HepG2 (cell line): ENCODE data around the gene ARHGAP10. TPM values are rescaled to one million over a fixed set of nuclear protein-coding genes. Genes with fewer than 3 reads are reported as not detected.

Experiments
- ATAC-seq: fragments of 200-7000 bp; cut with Tn5 transposase; 3 replicates; pipeline ENCODE4 v1.9.1; 2020; ENCODE audit warnings: mild to moderate bottlenecking, moderate library complexity
- BruUV-seq: library from RNA; stranded (reverse); fragments of 400-500 nt; replicated peaks from 2 replicates; lab custom pipeline; 2021; lab: Mats Ljungman, UMichigan
- CTCF ChIA-PET: fragments of 300-600 bp; formaldehyde crosslinking; extraction: SDS; loops from one replicate; lab custom pipeline; 2021; ENCODE audit warnings: low total read pairs, inconsistent platforms, low intra/inter-chr PET ratio; lab: Yijun Ruan, JAX
- POLR2A ChIA-PET: fragments of 350-600 bp; sonication (Branson Sonifier 250); formaldehyde crosslinking; loops from one replicate; lab custom pipeline; 2020; ENCODE audit warnings: antibody characterized with exemption, inconsistent platforms; lab: Yijun Ruan, JAX
- DNase-seq: peaks from one replicate; pipeline ENCODE4 v3.0.0-alpha.2; 2015; ENCODE audit warnings: low spot score
- FAIRE-seq: peaks from 3 replicates; lab custom pipeline; 2011; peaks lifted over from hg19 to GRCh38; lab: Jason Lieb, UNC
- H2AFZ ChIP-seq: one replicate; pipeline ENCODE4 v1.6.1; 2011; ENCODE audit warnings: low read length, inconsistent platforms
- H3K27ac ChIP-seq: fragments of 300-600 bp; 3 replicates; pipeline ENCODE4 v1.8.0; 2011; ENCODE audit warnings: mixed run types, mild to moderate bottlenecking, mixed read lengths, low read length, inconsistent platforms; ENCODE audit not compliant: insufficient read depth; ENCODE audit errors: extremely low read length
- H3K27me3 ChIP-seq, 2 experiments: fragments of 200-600 bp in 1 of 2; 2 replicates in 1 of 2; 3 replicates in 1 of 2; pipeline versions ENCODE4 v1.6.0 to v1.8.0; 2011; ENCODE audit warnings: low read length in 2 of 2, mild to moderate bottlenecking in 2 of 2, moderate library complexity in 2 of 2, inconsistent platforms in 1 of 2; ENCODE audit not compliant: insufficient read depth in 2 of 2, control insufficient read depth in 1 of 2
- H3K36me3 ChIP-seq, 2 experiments: fragments of 200-600 bp in 1 of 2; replicated peaks in 1 of 2; 2 replicates in 1 of 2; 3 replicates in 1 of 2; pipeline versions ENCODE4 v1.5.1 to v1.8.0; 2011; ENCODE audit warnings: low read length in 2 of 2, inconsistent platforms in 1 of 2; ENCODE audit not compliant: insufficient read depth in 2 of 2, control insufficient read depth in 1 of 2
- H3K4me1 ChIP-seq: 2 replicates; pipeline ENCODE4 v1.5.1; 2012; ENCODE audit warnings: low read length, inconsistent platforms; ENCODE audit not compliant: insufficient read depth
- H3K4me2 ChIP-seq: 2 replicates; pipeline ENCODE4 v1.6.0; 2011; ENCODE audit warnings: low read depth, low read length, inconsistent platforms
- H3K4me3 ChIP-seq, 3 experiments: fragments of 200-600 bp in 1 of 3; sonication (generic), shearing (Covaris generic) in 1 of 3; replicated peaks in 1 of 3; 2 replicates each; pipeline ENCODE4 v1.5.1; 2011 to 2016; ENCODE audit warnings: low read length in 3 of 3, inconsistent platforms in 2 of 3, low read depth in 2 of 3, mild to moderate bottlenecking in 2 of 3, control low read depth in 1 of 3, mixed read lengths in 1 of 3; ENCODE audit not compliant: insufficient read depth in 1 of 3
- H3K79me2 ChIP-seq: one replicate; pipeline ENCODE4 v1.6.1; 2011; ENCODE audit warnings: low read length, inconsistent platforms; ENCODE audit not compliant: insufficient read depth
- H3K9ac ChIP-seq: 2 replicates; pipeline ENCODE4 v1.6.0; 2011; ENCODE audit warnings: mild to moderate bottlenecking, low read depth, low read length, inconsistent platforms; ENCODE audit not compliant: insufficient read depth
- H3K9me3 ChIP-seq: 2 replicates; pipeline ENCODE4 v1.5.1; 2012; ENCODE audit warnings: mild to moderate bottlenecking, low read length
- H4K20me1 ChIP-seq: 2 replicates; pipeline ENCODE4 v1.6.0; 2011; ENCODE audit warnings: inconsistent platforms, mild to moderate bottlenecking, low read length, moderate library complexity; ENCODE audit not compliant: insufficient read depth
- ATF1 ChIP-seq: IDR thresholded peaks from 2 replicates; pipeline ENCODE4 v1.6.1; 2016; ENCODE audit warnings: mild to moderate bottlenecking, control low read depth
- FUBP1 ChIP-seq: sonication (generic); formaldehyde crosslinking; IDR thresholded peaks from 2 replicates; pipeline ENCODE4 v1.5.1; 2020; ENCODE audit warnings: missing genetic modification reagents, mild to moderate bottlenecking, borderline replicate concordance
- HOXA3 ChIP-seq: sonication (generic); formaldehyde crosslinking; IDR thresholded peaks from 2 replicates; pipeline ENCODE4 v1.5.0; 2020; ENCODE audit warnings: missing genetic modification reagents
- KLF6 ChIP-seq: IDR thresholded peaks from 2 replicates; pipeline ENCODE4 v1.8.0; 2016; ENCODE audit warnings: missing biosample characterization, missing genetic modification reagents
- MAFK ChIP-seq, 2 experiments: IDR thresholded peaks in 1 of 2; conservative IDR thresholded peaks in 1 of 2; 2 replicates each; pipeline ENCODE4 v1.6.1; 2011; ENCODE audit warnings: improper control_type of control experiment in 2 of 2, low read length in 2 of 2
- NCOA5 ChIP-seq: sonication (generic); formaldehyde crosslinking; IDR thresholded peaks from 2 replicates; pipeline ENCODE4 v1.4.0; 2020; ENCODE audit warnings: missing genetic modification reagents
- NR2C2 ChIP-seq: sonication (generic); formaldehyde crosslinking; IDR thresholded peaks from 2 replicates; pipeline ENCODE4 v1.4.0; 2020; ENCODE audit warnings: missing genetic modification reagents, mild to moderate bottlenecking, moderate library complexity, borderline replicate concordance
- PRMT3 ChIP-seq: sonication (generic); formaldehyde crosslinking; IDR thresholded peaks from 2 replicates; pipeline ENCODE4 v1.8.1; 2022; ENCODE audit warnings: low read depth, mild to moderate bottlenecking, moderate library complexity, missing genetic modification reagents, borderline replicate concordance
- PTBP1 ChIP-seq: fragments of 200-400 bp; formaldehyde crosslinking; IDR thresholded peaks from 2 replicates; pipeline ENCODE4 v1.6.1; 2018; ENCODE audit warnings: low read length, low read depth; ENCODE audit not compliant: poor library complexity, severe bottlenecking
- ZBTB39 ChIP-seq: sonication (generic); formaldehyde crosslinking; IDR thresholded peaks from 2 replicates; pipeline ENCODE4 v1.5.0; 2020; ENCODE audit warnings: missing genetic modification reagents
- ZC3H4 ChIP-seq: sonication (generic); formaldehyde crosslinking; IDR thresholded peaks from 2 replicates; pipeline ENCODE4 v1.4.0; 2020; ENCODE audit warnings: missing genetic modification reagents, borderline replicate concordance
- ZNF530 ChIP-seq: sonication (generic); formaldehyde crosslinking; IDR thresholded peaks from 2 replicates; pipeline ENCODE4 v1.5.0; 2020; ENCODE audit warnings: low read depth, mild to moderate bottlenecking, missing genetic modification reagents
- ZNF660 ChIP-seq: sonication (generic); formaldehyde crosslinking; IDR thresholded peaks from 2 replicates; pipeline ENCODE4 v1.5.1; 2020; ENCODE audit warnings: mild to moderate bottlenecking, low read depth, missing genetic modification reagents, borderline replicate concordance
- ZNF678 ChIP-seq: sonication (generic); formaldehyde crosslinking; IDR thresholded peaks from 2 replicates; pipeline ENCODE4 v1.4.0; 2020; ENCODE audit warnings: mild to moderate bottlenecking, missing genetic modification reagents
- ZNF775 ChIP-seq: sonication (generic); formaldehyde crosslinking; IDR thresholded peaks from 2 replicates; pipeline ENCODE4 v1.4.0; 2020; ENCODE audit warnings: missing genetic modification reagents, mild to moderate bottlenecking, moderate library complexity, borderline replicate concordance
- WGBS: methylation state at CpG from one replicate; pipeline ENCODE4 v1.1.6; 2017; ENCODE audit warnings: low lambda C conversion rate; 5-methylcytosine and 5-hydroxymethylcytosine counted together
- in situ Hi-C: cut with HindIII; loops from 2 replicates; pipeline ENCODE4 v1.10.0; 2017; ENCODE audit warnings: low pct_unique_long_range_greater_than_20kb; ENCODE audit not compliant: extremely low pct_ligation_motif_present
- intact Hi-C: fragments of 100-400 bp; cut with micrococcal nuclease; formaldehyde crosslinking; loops from one replicate; pipeline ENCODE4 v1.10.0; 2022; ENCODE audit not compliant: unreplicated experiment
- polyA plus RNA-seq, 8 experiments: library from polyadenylated mRNA; depleted of rRNA in 3 of 8; stranded (reverse) in 7 of 8; unstranded in 1 of 8; fragments of >200 nt; fragmentation: Illumina TruSeq in 4 of 8; extraction: Trizol in 4 of 8; gene quantifications; 2 replicates each; pipeline versions ENCODE4 v1.2.1 to v1.2.3, GENCODE V29; 2011 to 2016; ENCODE audit warnings: low read depth in 4 of 8, missing spikeins in 1 of 8, mixed read lengths in 1 of 8; ENCODE audit not compliant: insufficient read depth in 1 of 8
- total RNA-seq, 5 experiments: library from RNA; depleted of rRNA; stranded (reverse); fragments of >200 nt; fragmentation: Illumina TruSeq; extraction: Trizol; gene quantifications; 2 replicates each; pipeline ENCODE4 v1.2.3, GENCODE V29; 2016; ENCODE audit warnings: low read depth in 1 of 5
- TF ChIP-seq, protein P1 (sequence below): IDR thresholded peaks from 2 replicates; pipeline ENCODE4 v1.6.1; 2016; ENCODE audit warnings: low read depth, control low read depth
- TF ChIP-seq, protein P2 (sequence below): sonication (generic); formaldehyde crosslinking; IDR thresholded peaks from 2 replicates; pipeline ENCODE4 v1.5.0; 2020; ENCODE audit warnings: missing genetic modification reagents
- TF ChIP-seq, protein P3 (sequence below): sonication (generic); formaldehyde crosslinking; IDR thresholded peaks from 2 replicates; pipeline ENCODE4 v1.4.0; 2020; ENCODE audit warnings: missing genetic modification reagents

ARHGAP10 gene
- total and polyA plus RNA-seq, 2 of the 13 experiments (the other 11 are each of a cell fraction or from before 2014, with no cell fraction given): 0.45 to 1.6 TPM

DNA sequence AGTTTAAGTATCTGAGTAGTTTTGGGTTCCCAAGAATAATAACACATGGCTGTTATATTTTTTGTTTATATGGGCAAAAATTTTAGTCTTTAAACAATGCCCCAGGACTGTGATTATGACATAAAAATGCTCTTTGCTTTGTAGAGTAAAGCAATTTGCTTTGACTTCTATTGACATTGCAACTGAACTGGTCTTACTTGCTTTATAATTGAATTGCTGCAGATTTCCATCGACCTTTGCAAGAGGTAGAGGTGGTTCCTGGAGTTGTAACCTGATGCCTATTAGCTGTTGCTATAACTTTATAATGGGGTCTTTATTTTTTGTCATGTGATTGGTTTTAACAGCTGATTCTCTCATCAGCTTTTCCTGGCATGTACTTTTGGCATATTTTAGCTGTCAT is 302.9 kb downstream of the ARHGAP10 start:
- CTCF ChIA-PET: no interaction called here
- in situ Hi-C loops: no loop called here
- H3K4me1 ChIP-seq: no peaks in the 10 kb centered on the region
- H3K27ac ChIP-seq: no peak overlapping the region
- no peaks in the 10 kb centered on the region for H3K36me3 ChIP-seq
- H3K4me2 ChIP-seq: no peak overlapping the region
- DNase-seq (no peak), ATAC-seq (no peak), FAIRE-seq (no peak)
- no TSS peak for BruUV-seq
- no peaks in the 10 kb centered on the region for H4K20me1 ChIP-seq
- H3K27me3 ChIP-seq: no peaks in the 10 kb centered on the region
- 4% methylated on average over 1 of the region's 1 CpG for WGBS
- no peak for TF ChIP-seq NR2C2 (CRISPR knock-in tag)
- no peak for TF ChIP-seq ATF1
- TF ChIP-seq, protein P1, sequence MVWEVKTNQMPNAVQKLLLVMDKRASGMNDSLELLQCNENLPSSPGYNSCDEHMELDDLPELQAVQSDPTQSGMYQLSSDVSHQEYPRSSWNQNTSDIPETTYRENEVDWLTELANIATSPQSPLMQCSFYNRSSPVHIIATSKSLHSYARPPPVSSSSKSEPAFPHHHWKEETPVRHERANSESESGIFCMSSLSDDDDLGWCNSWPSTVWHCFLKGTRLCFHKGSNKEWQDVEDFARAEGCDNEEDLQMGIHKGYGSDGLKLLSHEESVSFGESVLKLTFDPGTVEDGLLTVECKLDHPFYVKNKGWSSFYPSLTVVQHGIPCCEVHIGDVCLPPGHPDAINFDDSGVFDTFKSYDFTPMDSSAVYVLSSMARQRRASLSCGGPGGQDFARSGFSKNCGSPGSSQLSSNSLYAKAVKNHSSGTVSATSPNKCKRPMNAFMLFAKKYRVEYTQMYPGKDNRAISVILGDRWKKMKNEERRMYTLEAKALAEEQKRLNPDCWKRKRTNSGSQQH (CRISPR knock-in tag): no peak
- TF ChIP-seq, protein P2, sequence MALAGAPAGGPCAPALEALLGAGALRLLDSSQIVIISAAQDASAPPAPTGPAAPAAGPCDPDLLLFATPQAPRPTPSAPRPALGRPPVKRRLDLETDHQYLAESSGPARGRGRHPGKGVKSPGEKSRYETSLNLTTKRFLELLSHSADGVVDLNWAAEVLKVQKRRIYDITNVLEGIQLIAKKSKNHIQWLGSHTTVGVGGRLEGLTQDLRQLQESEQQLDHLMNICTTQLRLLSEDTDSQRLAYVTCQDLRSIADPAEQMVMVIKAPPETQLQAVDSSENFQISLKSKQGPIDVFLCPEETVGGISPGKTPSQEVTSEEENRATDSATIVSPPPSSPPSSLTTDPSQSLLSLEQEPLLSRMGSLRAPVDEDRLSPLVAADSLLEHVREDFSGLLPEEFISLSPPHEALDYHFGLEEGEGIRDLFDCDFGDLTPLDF (CRISPR knock-in tag): no peak
- TF ChIP-seq ZC3H4 (CRISPR knock-in tag): no peak
- TF ChIP-seq ZNF530: no peak
- TF ChIP-seq FUBP1 (CRISPR knock-in tag): no peak
- TF ChIP-seq PTBP1: no peak
- TF ChIP-seq KLF6 (CRISPR knock-in tag): no peak
- TF ChIP-seq ZBTB39 (CRISPR knock-in tag): no peak
- TF ChIP-seq, protein P3, sequence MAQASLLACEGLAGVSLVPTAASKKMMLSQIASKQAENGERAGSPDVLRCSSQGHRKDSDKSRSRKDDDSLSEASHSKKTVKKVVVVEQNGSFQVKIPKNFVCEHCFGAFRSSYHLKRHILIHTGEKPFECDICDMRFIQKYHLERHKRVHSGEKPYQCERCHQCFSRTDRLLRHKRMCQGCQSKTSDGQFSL (CRISPR knock-in tag): no peak
- TF ChIP-seq ZNF775 (CRISPR knock-in tag): no peak
- no peak for TF ChIP-seq ZNF678 (CRISPR knock-in tag)
- TF ChIP-seq MAFK (conservative IDR thresholded peaks at IDR 0.05 in 1 of 2, IDR thresholded peaks at IDR 0.05 in 1 of 2; ENCODE audit: low read length in 2 of 2): no peak
- TF ChIP-seq PRMT3 (CRISPR knock-in tag): no peak
- no peak for TF ChIP-seq NCOA5 (CRISPR knock-in tag)
- no peak for TF ChIP-seq ZNF660 (CRISPR knock-in tag)
- no peak for TF ChIP-seq HOXA3
- no peak overlapping the region for H3K4me3 ChIP-seq
- no peak overlapping the region for H3K9ac ChIP-seq
- no peaks in the 10 kb centered on the region for H3K79me2 ChIP-seq
- intact Hi-C loops: no loop called here
- POLR2A ChIA-PET: no interaction called here
- no peaks in the 10 kb centered on the region for H3K9me3 ChIP-seq
- no peak overlapping the region for H2AFZ ChIP-seq
